ENCODE results near the gene EMD. TPM values are rescaled to one million over a fixed set of nuclear protein-coding genes. Genes with fewer than 3 reads are reported as not detected.
"Not testable (repeated sequence)": the region's sequence is repeated elsewhere in the genome, so short reads cannot be mapped to it uniquely, and the experiment has no call there.

EMD gene
- total and polyA plus RNA-seq, 10 of the 15 experiments (the other 5 are each of a cell fraction or from before 2014, with no cell fraction given), result 0.76 to 100 (median 43.2) TPM

GRCh38 chrX:154384284-154384892 is 5.3 kb downstream of the EMD start:
- Histone ChIP-seq H3K4me2 (ENCODE audit: control insufficient read depth, insufficient read depth) (no peak overlapping the region), H3K27ac (ENCODE audit: control insufficient read depth, insufficient read depth) (no peak overlapping the region), H3K4me3 (no peak overlapping the region), H3K9ac (ENCODE audit: control insufficient read depth, insufficient read depth, low read length) (no peak overlapping the region), H3K36me3 (ENCODE audit: control insufficient read depth in 2 of 2, insufficient read depth in 2 of 2, low read length in 1 of 2) (no peaks in the 10 kb centered on the region; a peak in 1 of 4 replicates), H3K9me3 (replicated peaks; ENCODE audit: control insufficient read depth, insufficient read depth, low read length) (no peaks in the 10 kb centered on the region; the same call in 2 of the 3 replicates), H3K4me1 (ENCODE audit: control insufficient read depth, insufficient read depth, low read length) (no peaks in the 10 kb centered on the region; the same call in 1 of the 2 replicates), H2AFZ (ENCODE audit: control insufficient read depth, low read depth, low read length) (no peak overlapping the region), H3K27me3 (replicated peaks in 1 of 2; ENCODE audit: control insufficient read depth in 2 of 2, insufficient read depth in 2 of 2, low read length in 1 of 2) (no peaks in the 10 kb centered on the region), H3K79me2 (ENCODE audit: control insufficient read depth, insufficient read depth, low read length) (peaks cover 12% of the 10 kb centered on the region), H4K20me1 (ENCODE audit: control insufficient read depth, insufficient read depth) (no peaks in the 10 kb centered on the region)
- no peak for DNase-seq (ENCODE audit: low read depth, low spot score)
- no peak for ATAC-seq
- ChIA-PET RAD21 (ENCODE audit: unreplicated experiment) (interaction anchor here (2.0 kb wide), 1 partner anchor 11 kb away, joined by 10 read pairs; the partner anchor contains the start of gene FLNA), POLR2A (interaction anchor here (1.4 kb wide), 1 partner anchor 10 kb away, joined by 6 read pairs; the partner anchor contains the start of gene FLNA), SMC1A (ENCODE audit: uncharacterized antibody, unreplicated experiment) (no interaction called here), CTCF (no interaction called here)
- no TSS peak for BruUV-seq (replicated peaks)
- intact Hi-C loops (cut with micrococcal nuclease; ENCODE audit: unreplicated experiment), result no loop called here
- in situ Hi-C loops (cut with MboI), result no loop called here
- FAIRE-seq, result no peak
- 51% methylated on average over 8 of the region's 8 CpGs for WGBS (ENCODE audit: insufficient coverage, insufficient replicate concordance, low lambda C conversion rate, missing lambda C conversion rate)
- peak in 1 of 3 experiments; percentile 14; a peak in 1 of 6 replicates for TF ChIP-seq CTCF (IDR thresholded peaks at IDR 0.05 in 2 of 3, conservative IDR thresholded peaks at IDR 0.05 in 1 of 3; ENCODE audit: control insufficient read depth in 2 of 3, extremely low read depth in 1 of 3, insufficient read depth in 1 of 3, low read depth in 3 of 3, low read length in 3 of 3)
- TF ChIP-seq NFYA (IDR thresholded peaks at IDR 0.05; ENCODE audit: borderline replicate concordance, low read depth, low read length), result no peak

GRCh38 chrX:154388094-154388493 is 9.0 kb downstream of the EMD start:
- SMC1A ChIA-PET (ENCODE audit: uncharacterized antibody, unreplicated experiment); H3K36me3 ChIP-seq (ENCODE audit: control insufficient read depth in 2 of 2, insufficient read depth in 2 of 2, low read length in 1 of 2); in situ Hi-C loops (cut with MboI); DNase-seq (ENCODE audit: low read depth, low spot score); H3K9ac ChIP-seq (ENCODE audit: control insufficient read depth, insufficient read depth, low read length); CTCF ChIA-PET; H3K27ac ChIP-seq (ENCODE audit: control insufficient read depth, insufficient read depth); RAD21 ChIA-PET (ENCODE audit: unreplicated experiment); intact Hi-C loops (cut with micrococcal nuclease; ENCODE audit: unreplicated experiment); H2AFZ ChIP-seq (ENCODE audit: control insufficient read depth, low read depth, low read length); H3K27me3 ChIP-seq (replicated peaks in 1 of 2; ENCODE audit: control insufficient read depth in 2 of 2, insufficient read depth in 2 of 2, low read length in 1 of 2); H3K4me3 ChIP-seq; H3K4me2 ChIP-seq (ENCODE audit: control insufficient read depth, insufficient read depth); BruUV-seq (replicated peaks); POLR2A ChIA-PET; H3K79me2 ChIP-seq (ENCODE audit: control insufficient read depth, insufficient read depth, low read length); H3K9me3 ChIP-seq (replicated peaks; ENCODE audit: control insufficient read depth, insufficient read depth, low read length); H3K4me1 ChIP-seq (ENCODE audit: control insufficient read depth, insufficient read depth, low read length); H4K20me1 ChIP-seq (ENCODE audit: control insufficient read depth, insufficient read depth): not testable (repeated sequence)
- WGBS (ENCODE audit: insufficient coverage, insufficient replicate concordance, low lambda C conversion rate, missing lambda C conversion rate), result no CpG with 5 or more reads among the region's 20 CpGs
- ATAC-seq (peak; percentile 57), FAIRE-seq (peak; percentile 99)

- ATAC-seq, result peak; percentile 53
- H3K4me3 ChIP-seq, result not testable (repeated sequence)
Measured at GRCh38 chrX:154388649-154389048, 9.6 kb downstream of the EMD start.

More at GRCh38 chrX:154388649-154389048, 9.6 kb downstream of the EMD start:
- DNase-seq (ENCODE audit: low read depth, low spot score); H3K27me3 ChIP-seq (replicated peaks in 1 of 2; ENCODE audit: control insufficient read depth in 2 of 2, insufficient read depth in 2 of 2, low read length in 1 of 2); RAD21 ChIA-PET (ENCODE audit: unreplicated experiment); BruUV-seq (replicated peaks); CTCF ChIA-PET; H3K9me3 ChIP-seq (replicated peaks; ENCODE audit: control insufficient read depth, insufficient read depth, low read length); H3K4me1 ChIP-seq (ENCODE audit: control insufficient read depth, insufficient read depth, low read length); POLR2A ChIA-PET; SMC1A ChIA-PET (ENCODE audit: uncharacterized antibody, unreplicated experiment); H3K79me2 ChIP-seq (ENCODE audit: control insufficient read depth, insufficient read depth, low read length); H3K27ac ChIP-seq (ENCODE audit: control insufficient read depth, insufficient read depth); in situ Hi-C loops (cut with MboI); H3K4me2 ChIP-seq (ENCODE audit: control insufficient read depth, insufficient read depth); H2AFZ ChIP-seq (ENCODE audit: control insufficient read depth, low read depth, low read length); H4K20me1 ChIP-seq (ENCODE audit: control insufficient read depth, insufficient read depth); H3K9ac ChIP-seq (ENCODE audit: control insufficient read depth, insufficient read depth, low read length); H3K36me3 ChIP-seq (ENCODE audit: control insufficient read depth in 2 of 2, insufficient read depth in 2 of 2, low read length in 1 of 2); intact Hi-C loops (cut with micrococcal nuclease; ENCODE audit: unreplicated experiment): not testable (repeated sequence)
- FAIRE-seq, result peak; percentile 97
- no CpG with 5 or more reads among the region's 16 CpGs for WGBS (ENCODE audit: insufficient coverage, insufficient replicate concordance, low lambda C conversion rate, missing lambda C conversion rate)
